Lung (tissue), 12 donors: ENCODE measurements around the gene CCR9. TPM values are rescaled to one million over a fixed set of nuclear protein-coding genes. Genes with fewer than 3 reads are reported as not detected.

Experiments used
- ATAC-seq: fragments of 200-7000 bp; cut with Tn5 transposase; one replicate; pipeline ENCODE4 v1.9.1; 2020; ENCODE audit warnings: moderate number of reproducible peaks; ENCODE audit not compliant: insufficient read depth, low FRiP score
- DNase-seq, 3 donors: peaks; one replicate each; pipeline ENCODE4 v3.0.0-alpha.2; 2013 to 2017
- H3K27ac ChIP-seq, 2 donors: one replicate each; pipeline ENCODE4 v1.5.1; 2013; ENCODE audit warnings: mild to moderate bottlenecking in 2 of 2, moderate library complexity in 2 of 2, control low read depth in 1 of 2, inconsistent platforms in 1 of 2, low read depth in 1 of 2, low read length in 1 of 2
- H3K27me3 ChIP-seq, 3 donors: one replicate each; pipeline ENCODE4 v1.5.1; 2013; ENCODE audit warnings: low read length in 2 of 3; ENCODE audit not compliant: control insufficient read depth in 3 of 3, insufficient read depth in 3 of 3
- H3K36me3 ChIP-seq, 4 donors: one replicate each; pipeline ENCODE4 v1.5.1; 2013; ENCODE audit warnings: low read length in 4 of 4, mild to moderate bottlenecking in 1 of 4, moderate library complexity in 1 of 4; ENCODE audit not compliant: control insufficient read depth in 4 of 4, insufficient read depth in 4 of 4
- H3K4me1 ChIP-seq, 5 donors: one replicate each; pipeline ENCODE4 v1.5.1; 2013; ENCODE audit warnings: low read length in 5 of 5, mild to moderate bottlenecking in 2 of 5, moderate library complexity in 1 of 5; ENCODE audit not compliant: control insufficient read depth in 5 of 5, insufficient read depth in 5 of 5
- H3K4me3 ChIP-seq: one replicate; pipeline ENCODE4 v1.5.1; 2013; ENCODE audit warnings: mild to moderate bottlenecking, control low read depth, moderate library complexity
- H3K9ac ChIP-seq, 2 donors: one replicate each; pipeline ENCODE4 v1.5.1; 2013; ENCODE audit warnings: low read length in 2 of 2, control low read depth in 1 of 2; ENCODE audit not compliant: insufficient read depth in 1 of 2
- H3K9me3 ChIP-seq, 4 donors: one replicate each; pipeline ENCODE4 v1.5.1; 2013; ENCODE audit warnings: low read length in 3 of 4, mild to moderate bottlenecking in 1 of 4, moderate library complexity in 1 of 4; ENCODE audit not compliant: control insufficient read depth in 4 of 4, insufficient read depth in 3 of 4
- CTCF ChIP-seq: IDR thresholded peaks from 2 replicates; pipeline ENCODE4 v1.5.1; 2012; ENCODE audit warnings: mild to moderate bottlenecking; ENCODE audit errors: control extremely low read depth, extremely low read depth
- WGBS, 2 donors: extraction: QIAGEN DNeasy Blood & Tissue Kit; methylation state at CpG; one replicate each; pipeline ENCODE4 v1.1.7; 2013; 5-methylcytosine and 5-hydroxymethylcytosine counted together
- polyA plus RNA-seq, 2 donors: library from polyadenylated mRNA; stranded (reverse); fragments of 200-250 nt; gene quantifications; one replicate each; pipeline ENCODE4 v1.2.1, GENCODE V29; 2013
- total RNA-seq, 2 donors: library from RNA; depleted of rRNA in 1 of 2; stranded (reverse); fragments of >200 nt in 1 of 2; gene quantifications; one replicate each; pipeline ENCODE4 v1.2.1, GENCODE V29; 2014 to 2021
- donor health status: control.
- donor health status: control.
- donor health status: Bipolar disorder and iron deficiency.
- donor health status: healthy.
- donor health status: DM: yes; HTN: yes; CAD: no.

The CCR9 gene
- total and polyA plus RNA-seq, 4 donors = 0.09 to 0.46 TPM; not detected in 2

- peaks cover 0 to 2% (median 0%) of the 10 kb centered on the region in 4 donors for H3K36me3 ChIP-seq
- ATAC-seq (no peak), DNase-seq (no peak)
- TF ChIP-seq CTCF = no peak
- no peak overlapping the region for H3K9ac ChIP-seq
- no peak overlapping the region for H3K4me3 ChIP-seq
- H3K9me3 ChIP-seq = no peaks in the 10 kb centered on the region
- no peaks in the 10 kb centered on the region for H3K4me1 ChIP-seq
- no peak overlapping the region for H3K27ac ChIP-seq
- 89 to 90% methylated on average over 7 of the region's 7 CpGs for WGBS, 2 donors
- H3K27me3 ChIP-seq = no peaks in the 10 kb centered on the region
Observed at GRCh38 chr3:45908761-45909160, 22.4 kb downstream of the CCR9 start.

GRCh38 chr3:45909542-45909941, 23.2 kb downstream of the CCR9 start:
- no peaks in the 10 kb centered on the region for H3K27me3 ChIP-seq
- WGBS, 2 donors = 90 to 98% methylated on average over 6 of the region's 6 CpGs
- H3K9ac ChIP-seq = no peak overlapping the region
- H3K4me1 ChIP-seq = no peaks in the 10 kb centered on the region
- H3K27ac ChIP-seq = no peak overlapping the region
- TF ChIP-seq CTCF = no peak
- ATAC-seq (no peak), DNase-seq (no peak)
- no peaks in the 10 kb centered on the region for H3K9me3 ChIP-seq
- peaks cover 0 to 2% (median 0%) of the 10 kb centered on the region in 4 donors for H3K36me3 ChIP-seq
- no peak overlapping the region for H3K4me3 ChIP-seq

- H3K4me3 ChIP-seq = no peak overlapping the region
- no peak for DNase-seq
- 79 to 85% methylated on average over 4 of the region's 4 CpGs for WGBS, 2 donors
- H3K27ac ChIP-seq = no peak overlapping the region
- peaks cover 0 to 5% (median 0%) of the 10 kb centered on the region in 5 donors for H3K4me1 ChIP-seq
- no peaks in the 10 kb centered on the region for H3K9me3 ChIP-seq
- TF ChIP-seq CTCF = no peak
- peaks cover 0 to 2% (median 0%) of the 10 kb centered on the region in 4 donors for H3K36me3 ChIP-seq
- no peak overlapping the region for H3K9ac ChIP-seq
- H3K27me3 ChIP-seq = no peaks in the 10 kb centered on the region
- no peak for ATAC-seq
Observed at GRCh38 chr3:45910892-45911291, 24.5 kb downstream of the CCR9 start.
